ENCODE results near the gene EFNA2. TPM values are rescaled to one million over a fixed set of nuclear protein-coding genes. Genes with fewer than 3 reads are reported as not detected.
A peak's percentile ranks its signal among the peaks of the same experiment; 100 is the strongest.

Gene EFNA2
- total RNA-seq, 1 experiment from 2014 or later = not detected

DNA sequence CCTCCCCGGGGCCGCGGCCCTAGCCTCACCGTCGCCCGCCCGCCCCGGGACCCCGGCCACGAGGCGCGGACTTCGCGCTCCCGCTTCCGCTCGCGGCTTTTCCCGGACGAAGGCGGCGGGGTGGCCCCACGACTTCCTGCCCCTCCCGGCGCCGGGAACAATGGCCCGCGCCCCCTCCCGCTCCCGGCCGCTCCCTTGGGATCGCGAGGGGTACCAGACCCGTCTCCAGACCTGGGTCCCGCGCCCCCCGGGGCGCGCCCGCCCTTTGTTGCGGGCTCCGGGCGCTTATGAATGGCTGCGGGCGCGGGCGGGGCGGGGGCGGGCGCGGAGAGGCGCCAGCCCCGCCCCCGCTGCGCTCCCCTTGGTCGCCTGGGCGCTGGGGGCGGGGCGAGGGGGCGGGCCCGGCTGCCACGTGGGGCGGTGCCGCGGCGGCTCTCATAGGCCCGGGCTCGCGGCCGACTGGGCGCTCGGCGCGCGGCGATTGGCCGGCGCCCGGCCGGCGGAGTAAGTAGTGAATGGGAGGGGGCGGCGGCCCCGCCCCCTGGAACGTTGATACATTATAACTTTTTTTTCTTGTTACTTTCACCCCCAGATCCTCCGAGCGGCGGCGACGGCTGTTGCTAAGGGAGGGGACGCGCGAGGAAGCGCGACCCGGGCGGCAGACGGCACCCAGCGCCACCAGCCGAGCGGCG is 36.2 kb upstream of the EFNA2 start:
- Histone ChIP-seq H2AFZ (ENCODE audit: low read length) (no peak overlapping the region), H4K20me1 (ENCODE audit: low read length) (peaks cover 5% of the 10 kb centered on the region), H3K4me3 (ENCODE audit: low read length) (peak overlapping the region; percentile 86), H3K27me3 (ENCODE audit: low read length) (no peaks in the 10 kb centered on the region), H3K27ac (ENCODE audit: low read length) (peak overlapping the region; percentile 88), H3K9me3 (ENCODE audit: low read length) (no peaks in the 10 kb centered on the region), H3K9me2 (replicated peaks; ENCODE audit: low read length) (no peaks in the 10 kb centered on the region), H3K79me2 (ENCODE audit: low read length) (peaks cover 49% of the 10 kb centered on the region), H3K4me2 (ENCODE audit: low read length) (peak overlapping the region; percentile 79), H3K9ac (ENCODE audit: low read length) (peak overlapping the region; percentile 86), H3K4me1 (ENCODE audit: insufficient read depth, low read length) (peaks cover 33% of the 10 kb centered on the region), H3F3A (ENCODE audit: low read length, unreplicated experiment) (no peaks in the 10 kb centered on the region), H3K36me3 (ENCODE audit: low read depth, low read length) (peaks cover 20% of the 10 kb centered on the region)
- peak; percentile 88 for DNase-seq
- TF ChIP-seq EZH2 (IDR thresholded peaks at IDR 0.05; ENCODE audit: low read length, unreplicated experiment) = no peak
- TF ChIP-seq, protein P1, sequence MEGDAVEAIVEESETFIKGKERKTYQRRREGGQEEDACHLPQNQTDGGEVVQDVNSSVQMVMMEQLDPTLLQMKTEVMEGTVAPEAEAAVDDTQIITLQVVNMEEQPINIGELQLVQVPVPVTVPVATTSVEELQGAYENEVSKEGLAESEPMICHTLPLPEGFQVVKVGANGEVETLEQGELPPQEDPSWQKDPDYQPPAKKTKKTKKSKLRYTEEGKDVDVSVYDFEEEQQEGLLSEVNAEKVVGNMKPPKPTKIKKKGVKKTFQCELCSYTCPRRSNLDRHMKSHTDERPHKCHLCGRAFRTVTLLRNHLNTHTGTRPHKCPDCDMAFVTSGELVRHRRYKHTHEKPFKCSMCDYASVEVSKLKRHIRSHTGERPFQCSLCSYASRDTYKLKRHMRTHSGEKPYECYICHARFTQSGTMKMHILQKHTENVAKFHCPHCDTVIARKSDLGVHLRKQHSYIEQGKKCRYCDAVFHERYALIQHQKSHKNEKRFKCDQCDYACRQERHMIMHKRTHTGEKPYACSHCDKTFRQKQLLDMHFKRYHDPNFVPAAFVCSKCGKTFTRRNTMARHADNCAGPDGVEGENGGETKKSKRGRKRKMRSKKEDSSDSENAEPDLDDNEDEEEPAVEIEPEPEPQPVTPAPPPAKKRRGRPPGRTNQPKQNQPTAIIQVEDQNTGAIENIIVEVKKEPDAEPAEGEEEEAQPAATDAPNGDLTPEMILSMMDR (conservative IDR thresholded peaks at IDR 0.05; ENCODE audit: low read depth, low read length) = no peak
- POLR2A ChIA-PET (ENCODE audit: unreplicated experiment) = no interaction called here
- intact Hi-C loops (cut with micrococcal nuclease) = no loop called here
- BruUV-seq (replicated peaks) = no TSS peak
- peak; percentile 14 for ATAC-seq
- CTCF ChIA-PET = no interaction called here

DNA sequence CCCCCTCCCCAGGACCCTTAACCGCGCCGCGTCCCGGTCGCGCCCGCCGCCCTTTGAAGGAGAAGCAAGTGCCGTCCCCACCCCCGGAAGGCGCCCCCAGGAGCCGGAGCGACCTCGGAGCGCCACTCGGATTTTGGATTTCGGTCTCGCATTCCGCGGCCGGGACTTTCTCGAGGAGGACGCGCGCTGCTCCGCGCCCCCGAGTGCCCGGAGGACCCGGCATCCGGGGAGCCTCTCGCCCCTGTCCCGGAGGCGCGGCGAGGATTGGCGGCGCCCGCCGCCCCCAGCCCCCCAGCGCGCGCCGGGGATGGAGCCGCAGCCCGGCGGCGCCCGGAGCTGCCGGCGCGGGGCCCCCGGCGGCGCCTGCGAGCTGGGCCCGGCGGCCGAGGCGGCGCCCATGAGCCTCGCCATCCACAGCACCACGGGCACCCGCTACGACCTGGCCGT is 35.7 kb upstream of the EFNA2 start:
- BruUV-seq (replicated peaks) = no TSS peak
- CTCF ChIA-PET = no interaction called here
- H3K4me3 ChIP-seq (ENCODE audit: low read length) = peak overlapping the region; percentile 86
- no peak for TF ChIP-seq EZH2 (IDR thresholded peaks at IDR 0.05; ENCODE audit: low read length, unreplicated experiment)
- TF ChIP-seq, protein P1 (conservative IDR thresholded peaks at IDR 0.05; ENCODE audit: low read depth, low read length) = no peak
- no peak for TF ChIP-seq EZH2phosphoT487 (IDR thresholded peaks at IDR 0.05; ENCODE audit: borderline replicate concordance, low read length)
- ATAC-seq = no peak
- H2AFZ ChIP-seq (ENCODE audit: low read length) = no peak overlapping the region
- H3K9ac ChIP-seq (ENCODE audit: low read length) = peak overlapping the region; percentile 86
- DNase-seq = no peak
- peak overlapping the region; percentile 32; the same call in 1 of the 2 replicates for H3K27ac ChIP-seq (ENCODE audit: low read length)
- H3K79me2 ChIP-seq (ENCODE audit: low read length) = peaks cover 49% of the 10 kb centered on the region
- peaks cover 8% of the 10 kb centered on the region for H4K20me1 ChIP-seq (ENCODE audit: low read length)
- H3K9me3 ChIP-seq (ENCODE audit: low read length) = no peaks in the 10 kb centered on the region
- peaks cover 27% of the 10 kb centered on the region for H3K4me1 ChIP-seq (ENCODE audit: insufficient read depth, low read length)
- H3K27me3 ChIP-seq (ENCODE audit: low read length) = no peaks in the 10 kb centered on the region
- no peaks in the 10 kb centered on the region for H3F3A ChIP-seq (ENCODE audit: low read length, unreplicated experiment)
- peak overlapping the region; percentile 79 for H3K4me2 ChIP-seq (ENCODE audit: low read length)
- POLR2A ChIA-PET (ENCODE audit: unreplicated experiment) = no interaction called here
- H3K9me2 ChIP-seq (replicated peaks; ENCODE audit: low read length) = no peaks in the 10 kb centered on the region
- intact Hi-C loops (cut with micrococcal nuclease) = no loop called here
- peaks cover 26% of the 10 kb centered on the region for H3K36me3 ChIP-seq (ENCODE audit: low read depth, low read length)

All from PC-3 (cell line).